ENCODE measurements around the gene POLR2I.

The POLR2I gene

GRCh38 chr19:36151144-36152018 is 36.7 kb upstream of the POLR2I start:
- Histone ChIP-seq H3K4me3 (ENCODE audit: low read length) (no peak overlapping the region), H3K36me3 (replicated peaks; ENCODE audit: insufficient read depth, low read length) (0 out of 2 replicates have a peak, but pooled peaks cover 4% of the 10 kb centered on the region), H2AFZ (ENCODE audit: low read length) (no peak overlapping the region), H3K79me2 (ENCODE audit: low read length) (no peaks in the 10 kb centered on the region), H3K9ac (ENCODE audit: low read length) (no peak overlapping the region), H3K9me2 (replicated peaks; ENCODE audit: insufficient read depth, low read length) (no peaks in the 10 kb centered on the region), H4K20me1 (ENCODE audit: insufficient read depth, low read length) (no peaks in the 10 kb centered on the region), H3K4me2 (ENCODE audit: low read depth, low read length) (no peak overlapping the region), H3K4me1 (ENCODE audit: low read length) (no peaks in the 10 kb centered on the region), H3F3A (ENCODE audit: insufficient read depth, low read length) (no peaks in the 10 kb centered on the region), H3K27me3 (replicated peaks; ENCODE audit: insufficient read depth, low read length) (no peaks in the 10 kb centered on the region), H3K27ac (ENCODE audit: low read length) (no peak overlapping the region), H3K9me3 (replicated peaks; ENCODE audit: insufficient read depth, low read length) (no peaks in the 10 kb centered on the region)
- DNase-seq, result no peak
- TF ChIP-seq, protein P1, sequence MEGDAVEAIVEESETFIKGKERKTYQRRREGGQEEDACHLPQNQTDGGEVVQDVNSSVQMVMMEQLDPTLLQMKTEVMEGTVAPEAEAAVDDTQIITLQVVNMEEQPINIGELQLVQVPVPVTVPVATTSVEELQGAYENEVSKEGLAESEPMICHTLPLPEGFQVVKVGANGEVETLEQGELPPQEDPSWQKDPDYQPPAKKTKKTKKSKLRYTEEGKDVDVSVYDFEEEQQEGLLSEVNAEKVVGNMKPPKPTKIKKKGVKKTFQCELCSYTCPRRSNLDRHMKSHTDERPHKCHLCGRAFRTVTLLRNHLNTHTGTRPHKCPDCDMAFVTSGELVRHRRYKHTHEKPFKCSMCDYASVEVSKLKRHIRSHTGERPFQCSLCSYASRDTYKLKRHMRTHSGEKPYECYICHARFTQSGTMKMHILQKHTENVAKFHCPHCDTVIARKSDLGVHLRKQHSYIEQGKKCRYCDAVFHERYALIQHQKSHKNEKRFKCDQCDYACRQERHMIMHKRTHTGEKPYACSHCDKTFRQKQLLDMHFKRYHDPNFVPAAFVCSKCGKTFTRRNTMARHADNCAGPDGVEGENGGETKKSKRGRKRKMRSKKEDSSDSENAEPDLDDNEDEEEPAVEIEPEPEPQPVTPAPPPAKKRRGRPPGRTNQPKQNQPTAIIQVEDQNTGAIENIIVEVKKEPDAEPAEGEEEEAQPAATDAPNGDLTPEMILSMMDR (IDR thresholded peaks at IDR 0.05; ENCODE audit: low read length), result no peak
- TF ChIP-seq EZH2 (optimal IDR thresholded peaks at IDR 0.05; ENCODE audit: low read depth, low read length) (no peak), EZH2phosphoT487 (IDR thresholded peaks at IDR 0.05; ENCODE audit: low read length) (no peak)

DNA sequence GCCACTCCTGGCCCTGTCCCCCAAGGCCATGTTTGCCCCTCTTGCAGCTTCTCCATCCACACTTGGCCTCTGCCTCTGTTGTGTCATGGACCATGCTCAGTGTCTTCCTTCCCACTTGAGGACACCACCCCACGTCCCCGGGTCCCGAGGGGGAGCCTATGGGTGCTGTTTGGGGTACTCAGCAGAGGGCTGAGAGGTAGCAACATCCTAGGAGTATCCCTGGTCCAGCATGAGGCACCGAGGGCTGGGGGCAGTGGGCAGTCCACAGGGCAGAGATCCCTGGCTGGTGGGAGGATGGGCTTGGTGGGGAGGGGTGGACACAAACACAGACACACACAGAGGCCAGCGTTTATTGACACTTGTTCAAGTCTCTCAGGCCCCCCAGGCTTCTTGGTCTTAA is 35.9 kb upstream of the POLR2I start:
- no peak for DNase-seq
- Histone ChIP-seq H3K9me2 (replicated peaks; ENCODE audit: insufficient read depth, low read length) (no peaks in the 10 kb centered on the region), H3K4me2 (ENCODE audit: low read depth, low read length) (no peak overlapping the region), H3K27me3 (replicated peaks; ENCODE audit: insufficient read depth, low read length) (no peaks in the 10 kb centered on the region), H4K20me1 (ENCODE audit: insufficient read depth, low read length) (no peaks in the 10 kb centered on the region), H3F3A (ENCODE audit: insufficient read depth, low read length) (no peaks in the 10 kb centered on the region), H3K4me3 (ENCODE audit: low read length) (no peak overlapping the region), H3K9ac (ENCODE audit: low read length) (no peak overlapping the region), H3K4me1 (ENCODE audit: low read length) (no peaks in the 10 kb centered on the region), H3K79me2 (ENCODE audit: low read length) (no peaks in the 10 kb centered on the region), H3K36me3 (replicated peaks; ENCODE audit: insufficient read depth, low read length) (peaks cover 4% of the 10 kb centered on the region; the same call in 1 of the 2 replicates), H2AFZ (ENCODE audit: low read length) (no peak overlapping the region), H3K9me3 (replicated peaks; ENCODE audit: insufficient read depth, low read length) (no peaks in the 10 kb centered on the region), H3K27ac (ENCODE audit: low read length) (no peak overlapping the region)
- TF ChIP-seq EZH2phosphoT487 (IDR thresholded peaks at IDR 0.05; ENCODE audit: low read length) (no peak), EZH2 (optimal IDR thresholded peaks at IDR 0.05; ENCODE audit: low read depth, low read length) (no peak)
- TF ChIP-seq, protein P1 (IDR thresholded peaks at IDR 0.05; ENCODE audit: low read length), result no peak

GRCh38 chr19:36149673-36150406 is 35.2 kb upstream of the POLR2I start:
- H3K4me3 ChIP-seq (ENCODE audit: low read length), result no peak overlapping the region
- no peak for DNase-seq
- H3K9ac ChIP-seq (ENCODE audit: low read length), result no peak overlapping the region
- no peaks in the 10 kb centered on the region for H3K9me2 ChIP-seq (replicated peaks; ENCODE audit: insufficient read depth, low read length)
- no peaks in the 10 kb centered on the region for H3K27me3 ChIP-seq (replicated peaks; ENCODE audit: insufficient read depth, low read length)
- H3K27ac ChIP-seq (ENCODE audit: low read length), result no peak overlapping the region
- H4K20me1 ChIP-seq (ENCODE audit: insufficient read depth, low read length), result no peaks in the 10 kb centered on the region
- no peak overlapping the region for H3K4me2 ChIP-seq (ENCODE audit: low read depth, low read length)
- H3K9me3 ChIP-seq (replicated peaks; ENCODE audit: insufficient read depth, low read length), result no peaks in the 10 kb centered on the region
- H2AFZ ChIP-seq (ENCODE audit: low read length), result no peak overlapping the region
- H3K36me3 ChIP-seq (replicated peaks; ENCODE audit: insufficient read depth, low read length), result peaks cover 4% of the 10 kb centered on the region; the same call in 1 of the 2 replicates
- H3K4me1 ChIP-seq (ENCODE audit: low read length), result no peaks in the 10 kb centered on the region
- TF ChIP-seq EZH2phosphoT487 (IDR thresholded peaks at IDR 0.05; ENCODE audit: low read length), result no peak
- TF ChIP-seq, protein P1 (IDR thresholded peaks at IDR 0.05; ENCODE audit: low read length), result no peak
- TF ChIP-seq EZH2 (optimal IDR thresholded peaks at IDR 0.05; ENCODE audit: low read depth, low read length), result no peak
- no peaks in the 10 kb centered on the region for H3K79me2 ChIP-seq (ENCODE audit: low read length)
- no peaks in the 10 kb centered on the region for H3F3A ChIP-seq (ENCODE audit: insufficient read depth, low read length)
